GM12801 (cell line): ENCODE measurements around the gene RAB31.

ENCODE experiments used
- CTCF ChIP-seq: IDR thresholded peaks from one replicate; pipeline ENCODE4 v1.5.1; 2011; ENCODE audit warnings: control low read depth; ENCODE audit not compliant: insufficient read length; ENCODE audit errors: extremely low read depth

RAB31 gene

GRCh38 chr18:9852266-9853081 lies 144.4 kb downstream of the RAB31 start:
- TF ChIP-seq CTCF: no peak

- no peak for TF ChIP-seq CTCF
Observed at GRCh38 chr18:9854801-9855676, 146.9 kb downstream of the RAB31 start.

GRCh38 chr18:9855681-9856080 lies 147.6 kb downstream of the RAB31 start:
- no peak for TF ChIP-seq CTCF

GRCh38 chr18:9856092-9856491 lies 148.0 kb downstream of the RAB31 start:
- TF ChIP-seq CTCF: no peak

- TF ChIP-seq CTCF: no peak
Observed at GRCh38 chr18:9858642-9859041, 150.5 kb downstream of the RAB31 start.

- no peak for TF ChIP-seq CTCF
Observed at GRCh38 chr18:9859232-9859631, 151.1 kb downstream of the RAB31 start.

- TF ChIP-seq CTCF: no peak
Observed at GRCh38 chr18:9860682-9861081, 152.6 kb downstream of the RAB31 start.
